Measurements from ENCODE around the gene IRS2.

IRS2 gene

GRCh38 chr13:109704771-109705635, 81.4 kb downstream of the IRS2 start:
- no peak for DNase-seq (ENCODE audit: low read depth, low spot score)

DNA sequence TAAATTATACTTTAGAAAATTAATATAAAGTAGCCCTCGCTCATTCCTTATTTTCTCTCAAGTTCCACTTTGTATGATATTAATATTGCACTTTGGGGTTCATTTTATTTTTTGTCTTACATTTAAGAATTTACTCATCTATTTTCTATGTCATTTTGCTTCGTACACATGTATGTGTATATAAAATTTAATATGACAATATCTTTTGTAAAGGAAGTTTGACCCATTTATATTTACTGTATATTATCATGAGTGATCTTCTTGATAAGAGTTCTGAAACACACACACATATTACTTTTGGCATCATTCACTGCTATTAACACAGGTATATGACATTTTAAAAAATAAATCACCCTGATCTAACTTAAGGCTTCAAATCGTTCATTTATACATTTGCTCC, 83.1 kb downstream of the IRS2 start:
- DNase-seq (ENCODE audit: low read depth, low spot score) = no peak

All from activated naive CD8-positive, alpha-beta T cell treated with anti-CD3 and anti-CD28 coated beads, Interleukin-2, amount 50 U/mL, for 16 hours (primary cell).